ENCODE measurements around the gene CXCR1. TPM values are rescaled to one million over a fixed set of nuclear protein-coding genes. Genes with fewer than 3 reads are reported as not detected.

CXCR1 gene
- total RNA-seq, 1 donor from 2014 or later, result not detected

GRCh38 chr2:218196974-218197373 is 30.2 kb upstream of the CXCR1 start:
- TF ChIP-seq CTCF (IDR thresholded peaks at IDR 0.05; ENCODE audit: unreplicated experiment), result no peak
- Mint-ChIP-seq H3K27ac (no peak overlapping the region), H3K36me3 (ENCODE audit: insufficient read depth) (no peaks in the 10 kb centered on the region), H3K4me3 (ENCODE audit: low read depth) (no peak overlapping the region), H3K9me3 (ENCODE audit: low read depth) (no peaks in the 10 kb centered on the region), H3K27me3 (peaks cover 22% of the 10 kb centered on the region), H3K4me1 (ENCODE audit: low read depth) (no peaks in the 10 kb centered on the region)
- no peak for DNase-seq (ENCODE audit: low spot score, unreplicated experiment)

- peaks cover 14% of the 10 kb centered on the region for H3K27me3 Mint-ChIP-seq
- no peaks in the 10 kb centered on the region for H3K36me3 Mint-ChIP-seq (ENCODE audit: insufficient read depth)
- DNase-seq (ENCODE audit: low spot score, unreplicated experiment), result no peak
- no peak for TF ChIP-seq CTCF (IDR thresholded peaks at IDR 0.05; ENCODE audit: unreplicated experiment)
- no peak overlapping the region for H3K4me3 Mint-ChIP-seq (ENCODE audit: low read depth)
- H3K27ac Mint-ChIP-seq, result no peak overlapping the region
- H3K9me3 Mint-ChIP-seq (ENCODE audit: low read depth), result no peaks in the 10 kb centered on the region
- H3K4me1 Mint-ChIP-seq (ENCODE audit: low read depth), result no peaks in the 10 kb centered on the region
Measured at GRCh38 chr2:218194880-218195279, 28.1 kb upstream of the CXCR1 start.

GRCh38 chr2:218193701-218194100 is 26.9 kb upstream of the CXCR1 start:
- H3K4me3 Mint-ChIP-seq (ENCODE audit: low read depth), result no peak overlapping the region
- H3K9me3 Mint-ChIP-seq (ENCODE audit: low read depth), result no peaks in the 10 kb centered on the region
- H3K36me3 Mint-ChIP-seq (ENCODE audit: insufficient read depth), result no peaks in the 10 kb centered on the region
- H3K4me1 Mint-ChIP-seq (ENCODE audit: low read depth), result no peaks in the 10 kb centered on the region
- no peak overlapping the region for H3K27ac Mint-ChIP-seq
- H3K27me3 Mint-ChIP-seq, result peaks cover 5% of the 10 kb centered on the region
- TF ChIP-seq CTCF (IDR thresholded peaks at IDR 0.05; ENCODE audit: unreplicated experiment), result no peak
- no peak for DNase-seq (ENCODE audit: low spot score, unreplicated experiment)

GRCh38 chr2:218192902-218193430 is 26.2 kb upstream of the CXCR1 start:
- no peak for DNase-seq (ENCODE audit: low spot score, unreplicated experiment)
- H3K4me1 Mint-ChIP-seq (ENCODE audit: low read depth), result no peaks in the 10 kb centered on the region
- no peak overlapping the region for H3K27ac Mint-ChIP-seq
- no peak for TF ChIP-seq CTCF (IDR thresholded peaks at IDR 0.05; ENCODE audit: unreplicated experiment)
- no peaks in the 10 kb centered on the region for H3K9me3 Mint-ChIP-seq (ENCODE audit: low read depth)
- peaks cover 3% of the 10 kb centered on the region for H3K27me3 Mint-ChIP-seq
- no peaks in the 10 kb centered on the region for H3K36me3 Mint-ChIP-seq (ENCODE audit: insufficient read depth)
- no peak overlapping the region for H3K4me3 Mint-ChIP-seq (ENCODE audit: low read depth)

- Mint-ChIP-seq H3K27ac (no peak overlapping the region), H3K4me3 (ENCODE audit: low read depth) (no peak overlapping the region), H3K27me3 (peaks cover 3% of the 10 kb centered on the region), H3K36me3 (ENCODE audit: insufficient read depth) (no peaks in the 10 kb centered on the region), H3K4me1 (ENCODE audit: low read depth) (peaks cover 4% of the 10 kb centered on the region), H3K9me3 (ENCODE audit: low read depth) (no peaks in the 10 kb centered on the region)
- DNase-seq (ENCODE audit: low spot score, unreplicated experiment), result no peak
- no peak for TF ChIP-seq CTCF (IDR thresholded peaks at IDR 0.05; ENCODE audit: unreplicated experiment)
Measured at GRCh38 chr2:218188528-218188927, 21.8 kb upstream of the CXCR1 start.
